Measurements from ENCODE around the gene FER.
A peak's percentile ranks its signal among the peaks of the same experiment; 100 is the strongest.

Gene FER

DNA sequence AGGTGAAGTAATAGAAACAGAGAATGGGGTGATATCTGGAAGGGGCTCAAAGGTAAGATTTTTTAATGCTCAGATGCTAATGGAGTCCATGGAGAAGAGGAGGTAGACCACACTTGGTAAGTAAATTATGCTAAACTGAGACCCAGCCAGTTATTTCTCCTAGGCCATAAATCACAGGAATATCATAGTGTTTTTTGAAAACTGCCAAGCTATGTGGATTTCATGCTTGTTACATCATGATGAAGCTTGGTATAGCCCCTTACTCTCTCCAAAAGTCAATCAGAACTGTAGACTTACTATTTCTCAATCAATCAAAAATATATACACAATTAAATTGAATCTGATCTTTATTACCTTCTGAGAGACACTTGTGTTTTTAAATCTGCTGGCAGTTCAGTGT, 409.2 kb downstream of the FER start:
- no peak for TF ChIP-seq CTCF (IDR thresholded peaks at IDR 0.05; ENCODE audit: insufficient read depth, low read depth, low read length, missing control alignments)
- DNase-seq (ENCODE audit: low read depth), result no peak
- H3K4me3 ChIP-seq (ENCODE audit: low read length), result no peak overlapping the region

DNA sequence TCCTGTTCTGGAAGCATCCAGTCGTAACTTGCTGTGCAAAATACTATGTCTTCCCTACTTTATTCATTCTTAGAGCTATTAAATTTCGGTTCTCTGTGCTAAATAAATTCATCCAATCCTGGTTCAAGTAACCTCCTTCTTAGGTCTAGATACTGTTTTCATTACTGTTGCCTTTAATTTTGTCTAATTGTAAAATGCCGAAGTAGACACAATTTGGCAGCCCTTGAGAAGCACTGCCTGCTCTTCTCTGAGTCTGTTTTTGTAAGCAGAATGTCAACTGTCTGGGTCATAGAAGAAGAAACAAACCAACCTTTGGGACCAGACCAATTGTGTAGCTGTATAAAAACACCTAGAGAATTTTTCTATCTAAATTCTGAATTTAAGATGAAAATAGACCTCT, 412.8 kb downstream of the FER start:
- H3K4me3 ChIP-seq (ENCODE audit: low read length), result no peak overlapping the region
- no peak for DNase-seq (ENCODE audit: low read depth)
- TF ChIP-seq CTCF (IDR thresholded peaks at IDR 0.05; ENCODE audit: insufficient read depth, low read depth, low read length, missing control alignments), result no peak

GRCh38 chr5:109161914-109162683, 414.4 kb downstream of the FER start:
- peak; percentile 69 for DNase-seq (ENCODE audit: low read depth)
- TF ChIP-seq CTCF (IDR thresholded peaks at IDR 0.05; ENCODE audit: insufficient read depth, low read depth, low read length, missing control alignments), result no peak
- no peak overlapping the region for H3K4me3 ChIP-seq (ENCODE audit: low read length)

DNA sequence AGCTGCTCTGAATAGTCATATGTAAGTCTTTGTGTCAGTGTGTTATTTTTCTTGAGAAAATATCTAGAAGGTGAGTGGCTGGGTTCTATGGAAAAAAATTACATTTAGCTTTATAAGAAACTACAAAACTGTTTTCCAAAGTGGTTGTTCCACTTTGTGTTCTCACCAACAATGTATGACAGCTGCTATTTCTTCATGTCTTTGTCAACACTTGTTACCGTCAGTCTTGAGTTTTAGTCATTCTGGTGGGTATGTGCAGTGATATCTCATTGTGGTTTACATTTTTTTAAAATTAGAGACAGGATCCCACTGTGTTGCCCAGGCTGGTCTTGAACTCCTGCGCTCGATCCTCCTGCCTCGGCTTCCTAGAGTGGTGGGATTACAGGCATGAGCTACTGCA, 415.6 kb downstream of the FER start:
- TF ChIP-seq CTCF (IDR thresholded peaks at IDR 0.05; ENCODE audit: insufficient read depth, low read depth, low read length, missing control alignments), result no peak
- no peak overlapping the region for H3K4me3 ChIP-seq (ENCODE audit: low read length)
- DNase-seq (ENCODE audit: low read depth), result peak; percentile 42

DNA sequence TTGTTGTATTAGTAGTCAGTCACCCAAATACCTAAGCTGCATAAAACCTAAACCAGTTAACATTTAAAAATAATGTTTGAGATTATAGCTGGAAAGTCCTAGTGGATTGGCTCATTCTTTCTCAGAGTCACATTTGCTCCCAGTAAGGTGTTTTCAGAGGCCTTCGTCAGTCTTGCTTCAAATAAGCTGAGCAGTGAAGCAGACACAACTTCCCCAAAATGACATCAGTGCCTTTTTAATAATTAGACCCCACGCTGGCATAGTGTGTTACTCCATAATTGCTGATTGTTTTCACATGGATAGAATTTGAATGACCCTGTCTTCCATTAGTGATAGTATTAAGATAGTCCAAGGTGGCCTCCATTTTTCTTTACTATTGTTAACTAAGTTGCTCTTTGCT, 416.3 kb downstream of the FER start:
- H3K4me3 ChIP-seq (ENCODE audit: low read length), result no peak overlapping the region
- DNase-seq (ENCODE audit: low read depth), result no peak
- TF ChIP-seq CTCF (IDR thresholded peaks at IDR 0.05; ENCODE audit: insufficient read depth, low read depth, low read length, missing control alignments), result no peak

DNA sequence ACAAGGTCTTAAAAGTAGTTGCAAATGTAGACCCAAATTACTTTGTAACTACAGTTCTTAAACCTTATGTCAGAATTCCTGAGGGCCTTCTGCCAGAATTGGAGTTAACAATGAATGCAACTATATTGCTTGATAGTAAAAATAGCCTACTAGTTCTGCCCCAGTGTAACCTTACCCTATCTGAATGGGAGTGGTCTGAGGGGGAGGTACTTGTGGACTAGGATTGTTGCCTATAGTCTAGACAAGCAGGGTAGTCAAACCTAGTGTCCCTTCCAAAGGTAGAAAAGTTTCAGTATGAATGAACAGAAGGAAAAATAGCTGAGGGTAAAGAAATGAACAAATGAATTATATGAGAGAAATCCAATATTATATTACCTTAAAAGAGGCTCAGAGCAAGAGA, 419.9 kb downstream of the FER start:
- no peak overlapping the region for H3K4me3 ChIP-seq (ENCODE audit: low read length)
- TF ChIP-seq CTCF (IDR thresholded peaks at IDR 0.05; ENCODE audit: insufficient read depth, low read depth, low read length, missing control alignments), result no peak
- DNase-seq (ENCODE audit: low read depth), result no peak

GRCh38 chr5:109168151-109168550, 420.5 kb downstream of the FER start:
- TF ChIP-seq CTCF (IDR thresholded peaks at IDR 0.05; ENCODE audit: insufficient read depth, low read depth, low read length, missing control alignments), result no peak
- DNase-seq (ENCODE audit: low read depth), result no peak
- H3K4me3 ChIP-seq (ENCODE audit: low read length), result no peak overlapping the region

All from epithelial cell of esophagus (primary cell).